NCI-H1417 treated with DMSO at 0.1 percent for 48 hours (cell line): ENCODE measurements around the gene KIF6.

Source experiments
- DNase-seq: peaks from one replicate; lab custom pipeline; 2025; lab: John Stamatoyannopoulos, UW

The KIF6 gene

GRCh38 chr6:39281312-39281980, 443.8 kb downstream of the KIF6 start:
- DNase-seq, result no peak

GRCh38 chr6:39280247-39280731, 444.9 kb downstream of the KIF6 start:
- DNase-seq, result no peak
